GM18951 (cell line): ENCODE results near the gene PPP2R3B.
"Not testable (repeated sequence)": the region's sequence is repeated elsewhere in the genome, so short reads cannot be mapped to it uniquely, and the experiment has no call there.

Source experiments
- POLR2A ChIP-seq: IDR thresholded peaks from 4 replicates; pipeline ENCODE4 v1.6.1; 2011; ENCODE audit warnings: mild to moderate bottlenecking; ENCODE audit not compliant: insufficient read length, insufficient read depth; ENCODE audit errors: extremely low read depth
- in situ Hi-C: fragments of 300-500 bp; cut with MboI; formaldehyde crosslinking; loops from one replicate; pipeline ENCODE4 v1.12.0; 2022; ENCODE audit warnings: low sequenced_read_pairs, mixed read lengths, inconsistent platforms; ENCODE audit not compliant: unreplicated experiment

The PPP2R3B gene

DNA sequence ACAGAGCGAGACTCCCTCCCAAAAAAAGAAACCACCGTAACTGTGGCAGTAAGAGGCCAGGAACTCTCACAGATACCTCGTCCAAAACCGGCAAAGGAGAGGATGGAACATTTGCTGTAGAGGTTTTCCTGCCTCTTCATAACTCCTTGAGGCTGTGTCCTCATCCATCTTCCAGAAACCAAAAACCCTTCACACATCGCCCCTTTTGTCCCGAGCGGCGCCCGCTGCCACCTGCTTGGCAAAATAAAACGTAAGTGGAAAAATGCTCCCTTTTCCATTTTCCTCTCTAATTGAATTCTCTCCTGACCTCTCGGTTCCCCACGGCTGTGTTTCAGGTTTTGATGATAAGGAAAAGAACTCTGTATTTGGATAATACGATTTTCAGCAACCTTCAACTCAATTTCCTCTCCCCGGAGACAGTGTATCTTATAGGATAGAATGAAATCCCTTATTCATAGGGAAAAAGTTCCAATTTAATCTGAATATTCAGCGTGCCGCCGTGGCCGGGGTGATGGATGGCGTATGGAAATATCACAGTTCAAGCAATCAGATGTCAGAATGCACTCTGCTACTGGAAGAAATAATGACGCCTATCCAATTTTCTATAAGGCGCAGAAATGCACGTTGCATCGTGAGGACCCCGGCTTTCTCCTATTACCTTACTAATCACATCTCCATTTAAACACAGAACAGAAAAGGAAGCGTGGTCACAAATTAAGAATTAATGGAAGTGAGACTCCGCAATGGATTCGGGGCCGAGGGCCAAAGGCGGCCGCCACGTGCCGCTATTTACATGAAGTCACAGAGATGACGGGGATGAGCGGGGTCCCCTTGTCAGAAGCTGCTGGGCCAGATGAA, 5.2 kb upstream of the PPP2R3B start:
- in situ Hi-C loops = no loop called here
- no peak for TF ChIP-seq POLR2A

DNA sequence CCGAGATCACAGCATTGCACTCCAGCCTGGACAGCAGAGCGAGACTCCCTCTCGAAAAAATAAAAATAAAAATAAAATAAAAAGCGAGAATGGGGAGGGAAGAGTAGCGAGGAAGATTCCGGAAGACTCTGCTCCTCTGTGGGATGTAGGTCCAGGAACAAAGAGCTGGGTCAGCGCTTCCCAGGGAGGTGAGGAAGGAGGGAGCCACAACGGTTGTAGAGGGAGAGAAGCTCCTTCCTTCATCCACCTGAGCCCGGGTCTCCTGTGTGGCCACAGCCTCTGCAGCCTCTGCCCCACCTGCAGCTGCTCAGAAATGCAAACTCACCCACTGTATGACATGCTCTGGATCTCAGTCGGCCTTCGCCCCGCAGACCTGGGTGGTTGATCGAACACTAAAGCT, 3.8 kb upstream of the PPP2R3B start:
- in situ Hi-C loops = no loop called here
- no peak for TF ChIP-seq POLR2A

DNA sequence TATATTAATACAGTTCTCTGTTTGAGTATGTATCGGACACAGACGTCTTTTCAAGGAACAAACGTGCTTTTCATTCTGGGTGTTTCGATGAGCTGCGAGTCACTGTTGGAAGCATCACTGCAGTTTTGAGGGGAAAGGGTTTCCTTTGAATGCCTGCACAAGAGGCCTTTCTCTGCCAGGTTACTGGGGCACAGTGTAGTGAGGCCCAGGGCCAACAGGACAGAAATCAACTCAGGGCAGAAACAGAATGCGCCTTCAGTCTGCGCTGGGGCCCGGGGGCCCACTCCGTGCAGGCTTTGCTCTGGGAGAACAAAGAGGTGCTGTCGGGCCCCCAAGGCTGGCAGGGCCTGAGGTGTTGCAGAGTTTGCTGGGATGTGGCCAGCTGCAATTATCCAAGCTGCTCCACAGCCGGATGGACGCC, 2.3 kb upstream of the PPP2R3B start:
- TF ChIP-seq POLR2A = no peak
- in situ Hi-C loops = no loop called here

DNA sequence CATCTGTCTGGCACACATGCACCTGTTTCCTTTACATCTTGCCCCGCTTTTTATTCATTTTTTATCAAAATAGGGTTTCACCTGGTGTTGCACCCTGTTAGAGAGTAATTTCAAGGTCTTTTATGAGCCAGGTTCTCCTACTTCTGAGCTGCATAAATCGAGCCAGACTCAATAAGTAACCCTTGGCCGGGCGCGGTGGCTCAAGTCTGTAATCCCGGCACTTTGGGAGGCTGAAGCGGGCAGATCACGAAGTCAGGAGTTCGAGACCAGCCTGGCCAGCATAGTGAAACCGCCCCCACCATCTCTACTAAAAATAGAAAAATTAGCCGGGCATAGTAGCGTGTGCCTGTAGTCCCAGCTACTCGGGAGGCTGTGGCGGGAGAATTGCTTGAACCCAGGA, 1.0 kb upstream of the PPP2R3B start:
- in situ Hi-C loops = no loop called here
- TF ChIP-seq POLR2A = no peak

DNA sequence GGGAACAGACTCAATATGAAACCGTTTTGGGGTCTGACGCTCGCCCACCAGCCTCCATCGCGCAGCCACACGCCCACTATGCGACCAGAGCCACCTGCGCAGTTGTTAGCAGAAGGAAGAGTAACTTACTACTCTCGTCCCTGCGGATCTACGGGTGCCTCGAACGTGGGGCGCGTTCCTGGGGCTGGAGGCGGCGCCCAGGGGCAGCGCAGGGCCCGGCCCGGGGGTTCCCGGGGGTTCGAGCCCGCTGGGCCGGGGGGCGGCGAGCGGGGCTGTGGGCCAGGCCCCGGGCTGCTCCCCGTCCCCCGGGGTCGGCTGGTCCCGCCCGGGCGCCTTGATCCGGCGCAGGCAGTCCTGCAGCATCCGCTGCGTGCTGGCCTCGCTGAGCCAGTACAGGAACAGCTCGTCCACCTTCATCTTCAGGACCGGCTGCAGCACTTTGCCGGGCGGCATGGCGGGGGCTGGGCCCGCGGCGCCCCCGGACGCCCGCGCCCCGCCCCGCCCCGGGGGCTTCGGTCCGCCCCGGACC, 404 bp downstream of the PPP2R3B start:
- in situ Hi-C loops = no loop called here
- no peak for TF ChIP-seq POLR2A

DNA sequence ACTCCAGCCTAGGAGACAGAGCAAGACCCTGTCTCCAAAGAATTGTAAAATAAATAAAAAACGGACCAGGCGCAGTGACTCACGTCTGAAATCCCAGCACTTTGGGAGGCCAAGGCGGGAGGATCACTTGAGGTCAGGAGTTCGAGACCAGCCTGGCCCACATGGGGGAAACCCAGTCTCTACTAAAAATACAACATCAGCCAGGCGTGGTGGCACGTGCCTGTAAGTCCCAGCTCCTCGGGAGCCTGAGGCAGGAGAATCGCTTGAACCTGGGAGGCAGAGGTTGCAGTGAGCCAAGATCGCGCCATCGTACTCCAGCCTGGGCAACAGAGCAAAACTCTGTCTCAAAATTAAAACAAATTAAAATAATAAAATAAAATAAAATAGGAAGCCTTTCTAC, 971 bp downstream of the PPP2R3B start:
- in situ Hi-C loops = not testable (repeated sequence)

DNA sequence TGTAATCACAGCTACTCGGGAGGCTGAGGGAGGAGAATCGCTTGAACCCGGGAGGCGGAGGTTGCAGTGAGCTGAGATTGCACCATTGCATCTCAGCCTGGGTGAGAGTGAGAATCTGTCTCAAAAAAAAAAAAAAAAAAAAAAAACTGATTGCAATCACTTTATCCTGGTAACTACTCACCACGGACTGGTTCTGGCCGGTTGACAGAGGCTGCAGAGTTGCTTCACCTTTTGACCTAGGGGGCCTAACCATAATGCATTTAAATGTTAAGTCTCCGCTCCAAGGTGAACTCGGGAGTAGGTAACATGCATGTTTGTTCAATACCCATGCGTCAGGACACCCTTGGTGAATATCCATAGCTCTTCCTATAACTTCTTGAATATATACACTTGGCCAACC, 1.8 kb downstream of the PPP2R3B start:
- TF ChIP-seq POLR2A = no peak
- in situ Hi-C loops = no loop called here

DNA sequence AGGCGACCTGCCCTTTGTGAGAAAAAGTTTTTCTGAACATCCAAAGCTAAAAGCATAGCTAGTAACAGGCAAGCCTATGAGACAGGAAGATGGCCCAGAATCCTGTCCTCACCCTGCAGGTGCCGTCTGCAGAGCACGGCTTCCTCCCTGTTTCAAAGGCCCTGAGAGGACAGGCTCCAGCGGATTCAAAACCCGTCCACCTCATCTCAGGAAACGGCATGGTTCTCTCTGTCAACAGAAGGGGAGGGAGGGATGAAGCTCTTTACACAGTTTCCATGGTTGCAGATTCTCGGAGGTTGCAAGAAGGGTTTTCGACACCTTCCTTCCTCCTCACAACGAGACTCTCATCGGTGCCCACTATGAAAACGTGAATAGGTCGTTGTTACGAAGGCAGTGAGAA, 8.3 kb downstream of the PPP2R3B start:
- no peak for TF ChIP-seq POLR2A

DNA sequence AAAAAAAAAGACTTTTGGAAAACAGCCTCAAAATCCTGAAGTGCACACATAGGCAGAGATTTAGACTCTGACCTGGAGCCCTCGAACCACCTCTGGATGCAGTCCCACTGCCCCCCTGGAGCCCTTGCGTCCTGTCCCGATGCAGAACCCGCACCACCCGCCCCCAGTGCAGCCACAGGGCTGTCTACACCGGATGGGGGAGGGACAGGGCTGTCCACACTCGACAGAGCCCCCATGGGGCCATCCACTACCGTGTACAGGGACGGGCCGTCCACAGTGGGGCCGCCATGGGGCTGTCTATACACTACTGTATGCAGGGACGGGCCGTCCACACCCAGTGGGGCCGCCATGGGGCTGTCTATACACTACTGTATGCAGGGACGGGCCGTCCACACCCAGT, 10.5 kb downstream of the PPP2R3B start:
- in situ Hi-C loops = not testable (repeated sequence)

More for the DNA sequence above, 8.3 kb downstream of the PPP2R3B start:
- in situ Hi-C loops = no loop called here

DNA sequence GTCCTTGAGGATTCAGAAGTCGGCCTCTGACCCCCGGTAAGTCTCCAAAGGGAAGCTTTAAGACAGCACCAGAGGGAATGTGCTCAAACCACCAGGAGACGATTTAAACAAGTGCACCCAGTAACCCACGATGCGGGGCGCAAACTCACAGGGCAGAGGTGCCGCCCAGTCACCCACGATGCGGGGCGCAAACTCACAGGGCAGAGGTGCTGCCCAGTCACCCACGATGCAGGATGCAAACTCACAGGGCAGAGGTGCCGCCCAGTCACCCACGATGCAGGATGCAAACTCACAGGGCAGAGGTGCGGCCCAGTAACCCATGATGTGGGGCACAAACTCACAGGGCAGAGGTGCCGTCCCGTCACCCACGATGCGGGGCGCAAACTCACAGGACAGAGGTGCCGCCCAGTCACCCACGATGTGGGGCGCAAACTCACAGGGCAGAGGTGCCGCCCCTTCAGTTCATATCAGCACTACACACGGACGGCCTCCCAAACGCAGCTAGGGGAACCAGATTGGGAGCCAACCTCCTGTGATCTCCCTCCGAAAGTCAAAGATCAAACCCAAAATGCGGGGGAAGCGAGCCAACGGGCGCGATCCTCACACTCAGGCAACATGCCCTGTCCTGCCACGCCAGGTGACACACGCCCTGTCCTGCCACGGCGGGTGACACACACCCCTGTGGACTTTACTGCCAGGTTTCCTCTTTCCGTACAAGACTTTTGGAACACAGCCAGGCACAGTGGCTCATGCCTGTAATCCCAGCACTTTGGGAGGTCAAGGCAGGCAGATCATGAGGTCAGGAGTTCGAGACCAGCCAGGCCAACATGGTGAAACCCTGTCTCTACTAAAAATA, 11.3 kb downstream of the PPP2R3B start:
- in situ Hi-C loops = no loop called here
- TF ChIP-seq POLR2A = no peak

DNA sequence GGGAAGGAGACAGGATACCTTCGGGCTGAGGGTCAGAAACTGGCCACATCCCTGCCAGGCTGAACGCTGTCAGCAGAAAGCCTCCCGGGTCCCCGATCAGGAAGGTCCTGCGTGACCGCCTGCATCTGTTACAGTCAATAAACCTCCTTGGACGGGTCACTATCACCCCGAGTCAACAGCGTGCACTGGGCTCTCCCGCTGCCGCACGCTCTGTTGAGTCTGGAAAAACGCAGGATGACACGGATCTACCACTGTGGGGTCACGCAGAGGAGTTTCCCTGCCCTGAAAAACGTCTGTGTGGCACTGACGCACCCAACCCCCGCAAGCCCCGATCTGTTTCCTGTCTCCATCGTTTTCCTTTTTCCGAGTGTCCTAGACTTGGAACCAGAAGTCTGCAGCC, 12.1 kb downstream of the PPP2R3B start:
- in situ Hi-C loops = no loop called here
- no peak for TF ChIP-seq POLR2A

DNA sequence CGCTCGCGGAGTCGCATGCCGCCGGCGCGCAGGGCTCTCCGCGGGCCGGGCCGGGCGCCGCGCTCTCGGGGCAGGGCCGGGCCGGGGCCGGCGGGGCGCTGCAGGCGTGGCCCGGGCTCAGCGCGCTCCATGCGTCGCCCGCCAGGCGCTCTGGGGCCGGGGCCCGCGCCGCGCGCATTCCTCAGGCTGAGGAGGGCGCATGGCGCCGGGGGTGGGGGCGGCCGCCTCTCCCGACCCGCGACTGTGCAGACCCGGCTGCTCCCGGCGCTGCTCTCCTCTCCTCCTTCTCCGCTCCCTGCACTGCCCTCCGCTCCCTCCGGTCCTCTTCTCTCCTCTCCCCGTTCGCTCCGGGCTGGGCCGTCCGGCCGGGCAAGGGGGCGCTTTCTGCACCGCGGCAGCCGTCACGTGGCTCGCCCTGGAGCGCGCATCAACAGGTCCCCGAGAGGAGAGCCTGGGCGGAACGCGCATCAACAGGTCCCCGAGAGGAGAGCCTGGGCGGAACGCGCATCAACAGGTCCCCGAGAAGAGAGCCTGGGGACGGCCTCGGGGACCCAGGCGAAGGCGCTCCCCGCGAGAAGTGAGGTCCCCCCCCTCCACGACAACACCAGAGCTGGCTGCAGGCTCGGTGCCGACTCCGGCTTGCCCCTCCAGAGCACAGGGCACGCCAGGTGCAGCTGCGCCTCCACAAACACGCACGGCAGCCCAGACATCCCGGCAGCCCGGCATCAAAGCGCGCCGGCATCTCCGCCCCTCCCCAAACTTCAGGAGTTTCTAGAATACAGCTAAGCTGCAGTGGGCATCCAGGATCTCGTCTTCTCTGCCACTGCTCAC, 12.9 kb downstream of the PPP2R3B start:
- in situ Hi-C loops = no loop called here
- no peak for TF ChIP-seq POLR2A
